HTR-8/SVneo (cell line): Measurements from ENCODE around the gene SULF2.

Source experiments
- DNase-seq: peaks from one replicate; pipeline ENCODE4 v3.0.0; 2011; ENCODE audit warnings: low spot score, mixed read lengths; ENCODE audit not compliant: insufficient read length
- FAIRE-seq: peaks from 2 replicates; lab custom pipeline; 2011; peaks lifted over from hg19 to GRCh38; lab: Jason Lieb, UNC

The SULF2 gene

GRCh38 chr20:47663354-47664067, 121.8 kb downstream of the SULF2 start:
- peak; percentile 96 for FAIRE-seq
- peak; percentile 99 for DNase-seq

GRCh38 chr20:47662483-47663353, 122.6 kb downstream of the SULF2 start:
- no peak for FAIRE-seq

GRCh38 chr20:47661714-47662113, 123.6 kb downstream of the SULF2 start:
- FAIRE-seq: peak; percentile 13

More at GRCh38 chr20:47662483-47663353, 122.6 kb downstream of the SULF2 start:
- DNase-seq: no peak

GRCh38 chr20:47660983-47661700, 124.1 kb downstream of the SULF2 start:
- DNase-seq: no peak
- no peak for FAIRE-seq

More at GRCh38 chr20:47661714-47662113, 123.6 kb downstream of the SULF2 start:
- DNase-seq: no peak

GRCh38 chr20:47660602-47660905, 124.7 kb downstream of the SULF2 start:
- DNase-seq: no peak

GRCh38 chr20:47659904-47660601, 125.2 kb downstream of the SULF2 start:
- FAIRE-seq (no peak), DNase-seq (no peak)

More at GRCh38 chr20:47660602-47660905, 124.7 kb downstream of the SULF2 start:
- no peak for FAIRE-seq

- FAIRE-seq: peak; percentile 28
- no peak for DNase-seq
Measured at GRCh38 chr20:47656318-47656717, 129.0 kb downstream of the SULF2 start.

GRCh38 chr20:47655635-47656034, 129.6 kb downstream of the SULF2 start:
- FAIRE-seq (no peak), DNase-seq (no peak)

- DNase-seq (no peak), FAIRE-seq (no peak)
Measured at GRCh38 chr20:47654370-47654769, 130.9 kb downstream of the SULF2 start.

GRCh38 chr20:47653869-47654268, 131.4 kb downstream of the SULF2 start:
- FAIRE-seq (peak; percentile 54), DNase-seq (no peak)

GRCh38 chr20:47652794-47653193, 132.5 kb downstream of the SULF2 start:
- FAIRE-seq (no peak), DNase-seq (no peak)

GRCh38 chr20:47652301-47652700, 133.0 kb downstream of the SULF2 start:
- FAIRE-seq (peak; percentile 4), DNase-seq (no peak)

- DNase-seq: no peak
- FAIRE-seq: no peak
Measured at GRCh38 chr20:47648943-47649342, 136.3 kb downstream of the SULF2 start.

- FAIRE-seq: no peak
- no peak for DNase-seq
Measured at GRCh38 chr20:47647994-47648393, 137.3 kb downstream of the SULF2 start.

GRCh38 chr20:47645632-47646031, 139.6 kb downstream of the SULF2 start:
- peak; percentile 52 for FAIRE-seq
- no peak for DNase-seq

GRCh38 chr20:47642624-47643023, 142.7 kb downstream of the SULF2 start:
- DNase-seq: no peak
- no peak for FAIRE-seq

GRCh38 chr20:47642118-47642517, 143.2 kb downstream of the SULF2 start:
- DNase-seq: no peak
- peak; percentile 40 for FAIRE-seq

GRCh38 chr20:47638851-47639250, 146.4 kb downstream of the SULF2 start:
- FAIRE-seq: no peak
- DNase-seq: no peak

- no peak for DNase-seq
- no peak for FAIRE-seq
Measured at GRCh38 chr20:47635256-47635655, 150.0 kb downstream of the SULF2 start.

GRCh38 chr20:47631078-47631477, 154.2 kb downstream of the SULF2 start:
- FAIRE-seq (no peak), DNase-seq (no peak)
